ENCODE data around the gene CRY1.
A peak's percentile ranks its signal among the peaks of the same experiment; 100 is the strongest.
"Not testable (repeated sequence)": the region's sequence is repeated elsewhere in the genome, so short reads cannot be mapped to it uniquely, and the experiment has no call there.

Gene CRY1

GRCh38 chr12:106997916-106998315 is 95.4 kb downstream of the CRY1 start:
- no peak for DNase-seq

- not testable (repeated sequence) for DNase-seq
Measured at GRCh38 chr12:106996102-106996501, 97.2 kb downstream of the CRY1 start.

GRCh38 chr12:106994579-106995220 is 98.6 kb downstream of the CRY1 start:
- no peak for DNase-seq

- no peak for DNase-seq
Measured at GRCh38 chr12:106987846-106988245, 105.5 kb downstream of the CRY1 start.

GRCh38 chr12:106986625-106987389 is 106.5 kb downstream of the CRY1 start, which contains the start of gene MTERF2:
Gene MTERF2, minus strand, starts transcription at chr12:106987146. Its CDS starts 8,432 bp downstream, at chr12:106978714.
- peak; percentile 88 for DNase-seq

GRCh38 chr12:106986135-106986534 is 107.2 kb downstream of the CRY1 start:
- DNase-seq: no peak

- DNase-seq: no peak
Measured at GRCh38 chr12:106985479-106985878, 107.9 kb downstream of the CRY1 start.

- no peak for DNase-seq
Measured at GRCh38 chr12:106984588-106985137, 108.7 kb downstream of the CRY1 start.

GRCh38 chr12:106982229-106982628 is 111.1 kb downstream of the CRY1 start:
- no peak for DNase-seq

- no peak for DNase-seq
Measured at GRCh38 chr12:106981788-106982187, 111.6 kb downstream of the CRY1 start.

- DNase-seq: no peak
Measured at GRCh38 chr12:106980944-106981343, 112.4 kb downstream of the CRY1 start.

- DNase-seq: no peak
Measured at GRCh38 chr12:106978035-106978800, 115.1 kb downstream of the CRY1 start.

GRCh38 chr12:106976668-106977067 is 116.7 kb downstream of the CRY1 start:
- DNase-seq: no peak

- no peak for DNase-seq
Measured at GRCh38 chr12:106975993-106976658, 117.2 kb downstream of the CRY1 start.

GRCh38 chr12:106975098-106975497 is 118.3 kb downstream of the CRY1 start:
- DNase-seq: no peak

GRCh38 chr12:106974511-106974910 is 118.8 kb downstream of the CRY1 start:
- no peak for DNase-seq

- DNase-seq: no peak
Measured at GRCh38 chr12:106973545-106973944, 119.8 kb downstream of the CRY1 start.

GRCh38 chr12:106971065-106971464 is 122.3 kb downstream of the CRY1 start:
- no peak for DNase-seq

- no peak for DNase-seq
Measured at GRCh38 chr12:106964526-106964925, 128.8 kb downstream of the CRY1 start.

GRCh38 chr12:106962286-106962685 is 131.1 kb downstream of the CRY1 start:
- DNase-seq: no peak

- no peak for DNase-seq
Measured at GRCh38 chr12:106960443-106960842, 132.9 kb downstream of the CRY1 start.

- DNase-seq: no peak
Measured at GRCh38 chr12:106957583-106957982, 135.8 kb downstream of the CRY1 start.
